GM19035 (cell line): ENCODE results near the gene SERINC4.
"Not testable (repeated sequence)": the region's sequence is repeated elsewhere in the genome, so short reads cannot be mapped to it uniquely, and the experiment has no call there.

Experiments used
- ATAC-seq: cut with Tn5 transposase; IDR thresholded peaks from one replicate; pipeline ENCODE4 v1.9.1; 2021; ENCODE audit not compliant: unreplicated experiment

Gene SERINC4

GRCh38 chr15:43799945-43800285 is at the start of gene SERINC4:
TSS of gene SERINC4 (minus strand) at chr15:43800220. CDS start at chr15:43799986, 234 bp downstream.
- ATAC-seq: no peak

GRCh38 chr15:43845421-43845820 is 45.4 kb upstream of the SERINC4 start:
- no peak for ATAC-seq

- not testable (repeated sequence) for ATAC-seq
Observed at GRCh38 chr15:43832485-43832884, 32.5 kb upstream of the SERINC4 start.

- ATAC-seq: not testable (repeated sequence)
Observed at GRCh38 chr15:43831519-43832052, 31.6 kb upstream of the SERINC4 start.

GRCh38 chr15:43830691-43831275 is 30.8 kb upstream of the SERINC4 start:
- ATAC-seq: not testable (repeated sequence)

- not testable (repeated sequence) for ATAC-seq
Observed at GRCh38 chr15:43829951-43830540, 30.0 kb upstream of the SERINC4 start.

GRCh38 chr15:43828061-43828657 is 28.1 kb upstream of the SERINC4 start:
- ATAC-seq: no peak

- ATAC-seq: peak; percentile 55
Observed at GRCh38 chr15:43826508-43827341, 26.7 kb upstream of the SERINC4 start, which contains the start of gene WDR76. TSS of gene WDR76 (plus strand) at chr15:43827002. CDS start at chr15:43827033, 31 bp downstream.

GRCh38 chr15:43826029-43826507 is 26.0 kb upstream of the SERINC4 start:
- ATAC-seq: no peak

- ATAC-seq: not testable (repeated sequence)
Observed at GRCh38 chr15:43825305-43825704, 25.3 kb upstream of the SERINC4 start.

GRCh38 chr15:43824302-43825246 is 24.6 kb upstream of the SERINC4 start, which contains the start of gene MFAP1:
TSS of gene MFAP1 (minus strand) at chr15:43824690. CDS start at chr15:43824569, 121 bp downstream.
- ATAC-seq: peak; percentile 73

GRCh38 chr15:43821505-43821904 is 21.5 kb upstream of the SERINC4 start:
- no peak for ATAC-seq

GRCh38 chr15:43815064-43815463 is 15.0 kb upstream of the SERINC4 start:
- not testable (repeated sequence) for ATAC-seq

GRCh38 chr15:43808960-43809678 is 9.1 kb upstream of the SERINC4 start:
- peak; percentile 53 for ATAC-seq

GRCh38 chr15:43808435-43808950 is 8.5 kb upstream of the SERINC4 start:
- no peak for ATAC-seq

GRCh38 chr15:43802676-43803075 is 2.7 kb upstream of the SERINC4 start:
- ATAC-seq: not testable (repeated sequence)

- ATAC-seq: peak; percentile 82
Observed at GRCh38 chr15:43800286-43801141, 494 bp upstream of the SERINC4 start, which contains the start of gene HYPK. TSS of gene HYPK (plus strand) at chr15:43800599. CDS start at chr15:43800623, 24 bp downstream.
